HepG2 (cell line): Measurements from ENCODE around the gene NELFCD. TPM values are rescaled to one million over a fixed set of nuclear protein-coding genes. Genes with fewer than 3 reads are reported as not detected.

Experiments used
- ATF1 ChIP-seq: IDR thresholded peaks from 2 replicates; pipeline ENCODE4 v1.6.1; 2016; ENCODE audit warnings: mild to moderate bottlenecking, control low read depth
- BHLHE40 ChIP-seq: IDR thresholded peaks from 2 replicates; pipeline ENCODE4 v1.6.1; 2011; ENCODE audit warnings: low read length, improper control_type of control experiment
- BRCA1 ChIP-seq: sonication (generic); formaldehyde crosslinking; IDR thresholded peaks from 2 replicates; pipeline ENCODE4 v1.4.0; 2020; ENCODE audit warnings: missing genetic modification reagents
- CBX1 ChIP-seq: IDR thresholded peaks from one replicate; pipeline ENCODE4 v1.6.1; 2016; ENCODE audit warnings: antibody characterized with exemption, low read depth
- JUND ChIP-seq: sonication (generic); formaldehyde crosslinking; IDR thresholded peaks from 2 replicates; pipeline ENCODE4 v1.8.0; 2022; ENCODE audit warnings: mild to moderate bottlenecking, missing genetic modification reagents
- KDM5B ChIP-seq: sonication (generic); formaldehyde crosslinking; IDR thresholded peaks from 2 replicates; pipeline ENCODE4 v1.4.0; 2020; ENCODE audit warnings: missing genetic modification reagents, mild to moderate bottlenecking, borderline replicate concordance
- NFKB2 ChIP-seq: sonication (generic); formaldehyde crosslinking; IDR thresholded peaks from 2 replicates; pipeline ENCODE4 v1.4.0; 2020; ENCODE audit warnings: missing genetic modification reagents, borderline replicate concordance
- TAF1 ChIP-seq: sonication (generic); formaldehyde crosslinking; IDR thresholded peaks from 2 replicates; pipeline ENCODE4 v1.4.0; 2020; ENCODE audit warnings: missing genetic modification reagents
- ZMYM2 ChIP-seq: sonication (generic); formaldehyde crosslinking; IDR thresholded peaks from 2 replicates; pipeline ENCODE4 v1.8.0; 2022; ENCODE audit warnings: mild to moderate bottlenecking, missing genetic modification reagents
- ZNF121 ChIP-seq: sonication (generic); formaldehyde crosslinking; IDR thresholded peaks from 2 replicates; pipeline ENCODE4 v1.5.0; 2020; ENCODE audit warnings: mild to moderate bottlenecking, missing genetic modification reagents
- ZNF337 ChIP-seq: sonication (generic); formaldehyde crosslinking; IDR thresholded peaks from 2 replicates; pipeline ENCODE4 v1.5.1; 2020; ENCODE audit warnings: missing genetic modification reagents, low read depth, mild to moderate bottlenecking, borderline replicate concordance
- polyA plus RNA-seq, 8 experiments: library from polyadenylated mRNA; depleted of rRNA in 3 of 8; stranded (reverse) in 7 of 8; unstranded in 1 of 8; fragments of >200 nt; fragmentation: Illumina TruSeq in 4 of 8; extraction: Trizol in 4 of 8; gene quantifications; 2 replicates each; pipeline versions ENCODE4 v1.2.1 to v1.2.3, GENCODE V29; 2011 to 2016; ENCODE audit warnings: low read depth in 4 of 8, missing spikeins in 1 of 8, mixed read lengths in 1 of 8; ENCODE audit not compliant: insufficient read depth in 1 of 8
- total RNA-seq, 5 experiments: library from RNA; depleted of rRNA; stranded (reverse); fragments of >200 nt; fragmentation: Illumina TruSeq; extraction: Trizol; gene quantifications; 2 replicates each; pipeline ENCODE4 v1.2.3, GENCODE V29; 2016; ENCODE audit warnings: low read depth in 1 of 5
- TF ChIP-seq, protein P1 (sequence below): sonication (generic); formaldehyde crosslinking; IDR thresholded peaks from 2 replicates; pipeline ENCODE4 v1.8.1; 2023; ENCODE audit warnings: mild to moderate bottlenecking, inconsistent platforms, moderate library complexity, missing genetic modification reagents, borderline replicate concordance
- TF ChIP-seq, protein P2 (sequence below): sonication (generic); formaldehyde crosslinking; IDR thresholded peaks from 2 replicates; pipeline ENCODE4 v1.5.1; 2020; ENCODE audit warnings: mild to moderate bottlenecking, missing genetic modification reagents, moderate library complexity
- TF ChIP-seq, protein P3 (sequence below): sonication (generic); formaldehyde crosslinking; IDR thresholded peaks from 2 replicates; pipeline ENCODE4 v1.5.0; 2020; ENCODE audit warnings: missing genetic modification reagents, mild to moderate bottlenecking, borderline replicate concordance
- TF ChIP-seq, protein P4 (sequence below): sonication (generic); formaldehyde crosslinking; IDR thresholded peaks from 2 replicates; pipeline ENCODE4 v1.4.0; 2020; ENCODE audit warnings: missing genetic modification reagents
- TF ChIP-seq, protein P5 (sequence below): sonication (generic); formaldehyde crosslinking; IDR thresholded peaks from 2 replicates; pipeline ENCODE4; 2020; ENCODE audit warnings: missing genetic modification reagents, mild to moderate bottlenecking, borderline replicate concordance
- TF ChIP-seq, protein P6 (sequence below): sonication (generic); formaldehyde crosslinking; IDR thresholded peaks from 2 replicates; pipeline ENCODE4 v1.5.0; 2020; ENCODE audit warnings: missing genetic modification reagents

Gene NELFCD
- total and polyA plus RNA-seq, 2 of the 13 experiments (the other 11 are each of a cell fraction or from before 2014, with no cell fraction given), result 159 to 203 TPM

DNA sequence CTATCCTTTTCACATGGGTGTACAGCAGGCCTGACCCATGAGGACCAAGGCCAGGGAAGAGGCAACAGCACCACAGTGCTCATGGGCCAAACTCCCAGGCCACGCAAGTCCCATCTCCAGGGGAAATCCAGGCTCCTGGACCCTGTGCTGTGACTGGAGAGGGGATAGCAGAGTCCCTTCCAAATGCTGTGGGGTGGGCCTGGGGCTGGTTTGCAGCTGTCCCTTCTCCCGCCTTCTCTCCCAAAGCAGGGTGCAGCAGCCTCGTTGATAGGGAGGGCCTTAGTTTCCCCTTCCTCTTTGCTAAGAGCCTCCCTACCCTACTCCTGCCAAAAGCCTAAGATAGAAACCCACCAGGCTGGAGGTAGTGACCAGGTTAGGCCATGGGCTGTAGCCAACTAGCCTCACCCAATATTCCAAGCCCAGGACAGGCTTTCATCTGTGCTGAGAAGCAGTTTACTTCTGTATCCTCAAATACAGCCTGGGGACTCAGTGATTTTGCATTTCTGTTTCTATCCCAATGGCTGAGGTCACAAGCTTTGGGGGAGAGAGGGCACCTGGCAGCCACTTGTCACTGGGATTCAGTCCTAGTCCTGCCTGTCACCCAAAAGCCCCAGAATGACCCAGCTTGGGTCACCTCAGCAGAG is 24.6 kb downstream of the NELFCD start (continued):
- TF ChIP-seq, protein P1, sequence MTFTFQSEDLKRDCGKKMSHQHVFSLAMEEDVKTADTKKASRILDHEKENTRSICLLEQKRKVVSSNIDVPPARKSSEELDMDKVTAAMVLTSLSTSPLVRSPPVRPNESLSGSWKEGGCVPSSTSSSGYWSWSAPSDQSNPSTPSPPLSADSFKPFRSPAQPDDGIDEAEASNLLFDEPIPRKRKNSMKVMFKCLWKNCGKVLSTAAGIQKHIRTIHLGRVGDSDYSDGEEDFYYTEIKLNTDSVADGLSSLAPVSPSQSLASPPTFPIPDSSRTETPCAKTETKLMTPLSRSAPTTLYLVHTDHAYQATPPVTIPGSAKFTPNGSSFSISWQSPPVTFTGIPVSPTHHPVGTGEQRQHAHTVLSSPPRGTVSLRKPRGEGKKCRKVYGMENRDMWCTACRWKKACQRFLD (CRISPR knock-in tag), result 0 out of 2 replicates have a peak, but pooled peaks have one; percentile 9
- TF ChIP-seq, protein P2, sequence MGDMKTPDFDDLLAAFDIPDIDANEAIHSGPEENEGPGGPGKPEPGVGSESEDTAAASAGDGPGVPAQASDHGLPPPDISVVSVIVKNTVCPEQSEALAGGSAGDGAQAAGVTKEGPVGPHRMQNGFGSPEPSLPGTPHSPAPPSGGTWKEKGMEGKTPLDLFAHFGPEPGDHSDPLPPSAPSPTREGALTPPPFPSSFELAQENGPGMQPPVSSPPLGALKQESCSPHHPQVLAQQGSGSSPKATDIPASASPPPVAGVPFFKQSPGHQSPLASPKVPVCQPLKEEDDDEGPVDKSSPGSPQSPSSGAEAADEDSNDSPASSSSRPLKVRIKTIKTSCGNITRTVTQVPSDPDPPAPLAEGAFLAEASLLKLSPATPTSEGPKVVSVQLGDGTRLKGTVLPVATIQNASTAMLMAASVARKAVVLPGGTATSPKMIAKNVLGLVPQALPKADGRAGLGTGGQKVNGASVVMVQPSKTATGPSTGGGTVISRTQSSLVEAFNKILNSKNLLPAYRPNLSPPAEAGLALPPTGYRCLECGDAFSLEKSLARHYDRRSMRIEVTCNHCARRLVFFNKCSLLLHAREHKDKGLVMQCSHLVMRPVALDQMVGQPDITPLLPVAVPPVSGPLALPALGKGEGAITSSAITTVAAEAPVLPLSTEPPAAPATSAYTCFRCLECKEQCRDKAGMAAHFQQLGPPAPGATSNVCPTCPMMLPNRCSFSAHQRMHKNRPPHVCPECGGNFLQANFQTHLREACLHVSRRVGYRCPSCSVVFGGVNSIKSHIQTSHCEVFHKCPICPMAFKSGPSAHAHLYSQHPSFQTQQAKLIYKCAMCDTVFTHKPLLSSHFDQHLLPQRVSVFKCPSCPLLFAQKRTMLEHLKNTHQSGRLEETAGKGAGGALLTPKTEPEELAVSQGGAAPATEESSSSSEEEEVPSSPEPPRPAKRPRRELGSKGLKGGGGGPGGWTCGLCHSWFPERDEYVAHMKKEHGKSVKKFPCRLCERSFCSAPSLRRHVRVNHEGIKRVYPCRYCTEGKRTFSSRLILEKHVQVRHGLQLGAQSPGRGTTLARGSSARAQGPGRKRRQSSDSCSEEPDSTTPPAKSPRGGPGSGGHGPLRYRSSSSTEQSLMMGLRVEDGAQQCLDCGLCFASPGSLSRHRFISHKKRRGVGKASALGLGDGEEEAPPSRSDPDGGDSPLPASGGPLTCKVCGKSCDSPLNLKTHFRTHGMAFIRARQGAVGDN, result peak; percentile 39; the same call in 1 of the 2 replicates
- no peak for TF ChIP-seq TAF1 (CRISPR knock-in tag)
- TF ChIP-seq NFKB2 (CRISPR knock-in tag), result peak; percentile 17; the same call in 1 of the 2 replicates
- TF ChIP-seq, protein P3, sequence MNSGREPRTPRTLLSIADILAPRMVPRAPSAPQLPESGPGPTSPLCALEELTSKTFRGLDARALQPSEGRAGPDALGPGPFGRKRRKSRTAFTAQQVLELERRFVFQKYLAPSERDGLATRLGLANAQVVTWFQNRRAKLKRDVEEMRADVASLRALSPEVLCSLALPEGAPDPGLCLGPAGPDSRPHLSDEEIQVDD, result 0 out of 2 replicates have a peak, but pooled peaks have one; percentile 6
- TF ChIP-seq JUND, result no peak; the same call in 1 of the 2 replicates
- TF ChIP-seq ATF1 (CRISPR knock-in tag), result no peak
- TF ChIP-seq, protein P4, sequence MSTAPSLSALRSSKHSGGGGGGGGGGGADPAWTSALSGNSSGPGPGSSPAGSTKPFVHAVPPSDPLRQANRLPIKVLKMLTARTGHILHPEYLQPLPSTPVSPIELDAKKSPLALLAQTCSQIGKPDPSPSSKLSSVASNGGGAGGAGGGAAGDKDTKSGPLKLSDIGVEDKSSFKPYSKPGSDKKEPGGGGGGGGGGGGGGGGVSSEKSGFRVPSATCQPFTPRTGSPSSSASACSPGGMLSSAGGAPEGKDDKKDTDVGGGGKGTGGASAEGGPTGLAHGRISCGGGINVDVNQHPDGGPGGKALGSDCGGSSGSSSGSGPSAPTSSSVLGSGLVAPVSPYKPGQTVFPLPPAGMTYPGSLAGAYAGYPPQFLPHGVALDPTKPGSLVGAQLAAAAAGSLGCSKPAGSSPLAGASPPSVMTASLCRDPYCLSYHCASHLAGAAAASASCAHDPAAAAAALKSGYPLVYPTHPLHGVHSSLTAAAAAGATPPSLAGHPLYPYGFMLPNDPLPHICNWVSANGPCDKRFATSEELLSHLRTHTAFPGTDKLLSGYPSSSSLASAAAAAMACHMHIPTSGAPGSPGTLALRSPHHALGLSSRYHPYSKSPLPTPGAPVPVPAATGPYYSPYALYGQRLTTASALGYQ (CRISPR knock-in tag), result peak; percentile 51; the same call in 1 of the 2 replicates
- TF ChIP-seq ZMYM2, result 0 out of 2 replicates have a peak, but pooled peaks have one; percentile 5
- 0 out of 2 replicates have a peak, but pooled peaks have one; percentile 40 for TF ChIP-seq BRCA1 (CRISPR knock-in tag)
- TF ChIP-seq CBX1, result no peak
- TF ChIP-seq, protein P5, sequence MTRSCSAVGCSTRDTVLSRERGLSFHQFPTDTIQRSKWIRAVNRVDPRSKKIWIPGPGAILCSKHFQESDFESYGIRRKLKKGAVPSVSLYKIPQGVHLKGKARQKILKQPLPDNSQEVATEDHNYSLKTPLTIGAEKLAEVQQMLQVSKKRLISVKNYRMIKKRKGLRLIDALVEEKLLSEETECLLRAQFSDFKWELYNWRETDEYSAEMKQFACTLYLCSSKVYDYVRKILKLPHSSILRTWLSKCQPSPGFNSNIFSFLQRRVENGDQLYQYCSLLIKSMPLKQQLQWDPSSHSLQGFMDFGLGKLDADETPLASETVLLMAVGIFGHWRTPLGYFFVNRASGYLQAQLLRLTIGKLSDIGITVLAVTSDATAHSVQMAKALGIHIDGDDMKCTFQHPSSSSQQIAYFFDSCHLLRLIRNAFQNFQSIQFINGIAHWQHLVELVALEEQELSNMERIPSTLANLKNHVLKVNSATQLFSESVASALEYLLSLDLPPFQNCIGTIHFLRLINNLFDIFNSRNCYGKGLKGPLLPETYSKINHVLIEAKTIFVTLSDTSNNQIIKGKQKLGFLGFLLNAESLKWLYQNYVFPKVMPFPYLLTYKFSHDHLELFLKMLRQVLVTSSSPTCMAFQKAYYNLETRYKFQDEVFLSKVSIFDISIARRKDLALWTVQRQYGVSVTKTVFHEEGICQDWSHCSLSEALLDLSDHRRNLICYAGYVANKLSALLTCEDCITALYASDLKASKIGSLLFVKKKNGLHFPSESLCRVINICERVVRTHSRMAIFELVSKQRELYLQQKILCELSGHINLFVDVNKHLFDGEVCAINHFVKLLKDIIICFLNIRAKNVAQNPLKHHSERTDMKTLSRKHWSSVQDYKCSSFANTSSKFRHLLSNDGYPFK (CRISPR knock-in tag), result peak; percentile 26; the same call in 1 of the 2 replicates
- 0 out of 2 replicates have a peak, but pooled peaks have one; percentile 18 for TF ChIP-seq ZNF121 (CRISPR knock-in tag)
- TF ChIP-seq BHLHE40, result no peak
- TF ChIP-seq ZNF337 (CRISPR knock-in tag), result peak; percentile 16; the same call in 1 of the 2 replicates
- TF ChIP-seq KDM5B (CRISPR knock-in tag), result no peak
- TF ChIP-seq, protein P6, sequence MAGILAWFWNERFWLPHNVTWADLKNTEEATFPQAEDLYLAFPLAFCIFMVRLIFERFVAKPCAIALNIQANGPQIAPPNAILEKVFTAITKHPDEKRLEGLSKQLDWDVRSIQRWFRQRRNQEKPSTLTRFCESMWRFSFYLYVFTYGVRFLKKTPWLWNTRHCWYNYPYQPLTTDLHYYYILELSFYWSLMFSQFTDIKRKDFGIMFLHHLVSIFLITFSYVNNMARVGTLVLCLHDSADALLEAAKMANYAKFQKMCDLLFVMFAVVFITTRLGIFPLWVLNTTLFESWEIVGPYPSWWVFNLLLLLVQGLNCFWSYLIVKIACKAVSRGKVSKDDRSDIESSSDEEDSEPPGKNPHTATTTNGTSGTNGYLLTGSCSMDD (CRISPR knock-in tag), result no peak
